BJ (cell line): ENCODE measurements around the gene MYL9. TPM values are rescaled to one million over a fixed set of nuclear protein-coding genes. Genes with fewer than 3 reads are reported as not detected.
A peak's percentile ranks its signal among the peaks of the same experiment; 100 is the strongest.

Experiments used
- CTCF ChIA-PET: fragments of 350-600 bp; formaldehyde crosslinking; extraction: SDS; loops from one replicate; lab custom pipeline; 2021; ENCODE audit warnings: antibody characterized with exemption, inconsistent platforms; lab: Yijun Ruan, JAX
- POLR2A ChIA-PET: fragments of 300-600 bp; sonication (Branson Sonifier 250); formaldehyde crosslinking; extraction: SDS; loops from one replicate; lab custom pipeline; 2021; ENCODE audit warnings: antibody characterized with exemption; lab: Charles Lee
- DNase-seq: peaks from one replicate; pipeline ENCODE4 v3.0.0-alpha.2; 2011; ENCODE audit warnings: low read depth
- H3K27me3 ChIP-seq: 2 replicates; pipeline ENCODE4 v1.6.0; 2011; ENCODE audit warnings: low read length; ENCODE audit not compliant: control insufficient read depth, insufficient read depth
- H3K36me3 ChIP-seq: 2 replicates; pipeline ENCODE4 v1.5.1; 2011; ENCODE audit warnings: low read length; ENCODE audit not compliant: control insufficient read depth, insufficient read depth
- H3K4me3 ChIP-seq: 2 replicates; pipeline ENCODE4 v1.5.1; 2011; ENCODE audit warnings: low read depth, mild to moderate bottlenecking, control low read depth, low read length
- polyA plus RNA-seq: library from polyadenylated mRNA; depleted of rRNA; stranded (reverse); fragments of >200 nt; gene quantifications from 2 replicates; pipeline ENCODE4 v1.2.3, GENCODE V29; 2011
- TF ChIP-seq, protein P1 (sequence below): IDR thresholded peaks from 2 replicates; pipeline ENCODE4 v1.5.1; 2011; ENCODE audit warnings: low read depth, mild to moderate bottlenecking, control low read depth, inconsistent platforms, low read length, moderate library complexity; ENCODE audit not compliant: insufficient read depth

MYL9 gene
- polyA plus RNA-seq, 1 experiment, result 673 TPM

DNA sequence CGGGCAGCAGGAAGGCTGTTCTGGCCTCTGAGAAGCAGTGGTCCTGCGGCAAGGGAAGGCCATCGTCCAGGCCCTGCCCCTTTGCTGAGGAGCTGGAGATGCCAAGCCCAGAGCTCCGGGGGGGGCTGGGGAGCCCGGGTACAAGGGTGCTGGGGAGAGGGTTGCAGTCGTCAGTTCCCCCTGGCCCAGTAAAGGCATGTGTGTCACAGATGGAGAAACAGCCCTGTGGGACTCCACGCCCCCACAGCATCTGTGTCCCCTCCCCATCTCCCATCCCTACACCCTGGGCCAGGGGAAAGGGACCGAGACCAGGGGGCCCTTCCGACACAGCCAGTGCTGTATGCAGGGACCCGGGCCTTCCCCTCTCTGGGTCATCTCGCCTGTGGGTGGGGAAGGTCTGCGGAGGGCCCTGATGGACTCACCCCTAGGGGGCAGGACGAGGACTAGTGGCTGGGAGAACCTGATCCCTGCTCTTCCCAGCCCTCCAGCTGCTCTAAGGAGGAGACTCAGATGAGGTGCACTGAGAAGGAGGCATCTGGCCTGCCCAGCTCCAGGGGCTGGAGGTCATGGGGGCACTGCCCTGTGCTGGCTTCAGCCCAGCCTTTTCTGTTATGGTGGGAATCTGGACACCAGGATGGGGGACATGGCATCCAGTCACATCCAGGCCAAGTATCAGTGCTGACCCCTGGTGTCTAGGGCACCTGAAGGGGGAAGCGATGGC, 609 bp downstream of the MYL9 start:
- peaks cover 16% of the 10 kb centered on the region for H3K36me3 ChIP-seq
- POLR2A ChIA-PET, result interaction anchor here (0.6 kb wide), 1 partner anchor 76 kb away, joined by 4 read pairs; no protein-coding TSS in a partner anchor
- CTCF ChIA-PET, result interaction anchor here (0.6 to 3.7 kb wide), 12 partner anchors 10 to 209 kb away, joined by 3 to 15 read pairs (median 4); partner anchors contain the start of gene RAB5IF
- H3K4me3 ChIP-seq, result peak overlapping the region; percentile 99
- no peak for DNase-seq
- TF ChIP-seq, protein P1, sequence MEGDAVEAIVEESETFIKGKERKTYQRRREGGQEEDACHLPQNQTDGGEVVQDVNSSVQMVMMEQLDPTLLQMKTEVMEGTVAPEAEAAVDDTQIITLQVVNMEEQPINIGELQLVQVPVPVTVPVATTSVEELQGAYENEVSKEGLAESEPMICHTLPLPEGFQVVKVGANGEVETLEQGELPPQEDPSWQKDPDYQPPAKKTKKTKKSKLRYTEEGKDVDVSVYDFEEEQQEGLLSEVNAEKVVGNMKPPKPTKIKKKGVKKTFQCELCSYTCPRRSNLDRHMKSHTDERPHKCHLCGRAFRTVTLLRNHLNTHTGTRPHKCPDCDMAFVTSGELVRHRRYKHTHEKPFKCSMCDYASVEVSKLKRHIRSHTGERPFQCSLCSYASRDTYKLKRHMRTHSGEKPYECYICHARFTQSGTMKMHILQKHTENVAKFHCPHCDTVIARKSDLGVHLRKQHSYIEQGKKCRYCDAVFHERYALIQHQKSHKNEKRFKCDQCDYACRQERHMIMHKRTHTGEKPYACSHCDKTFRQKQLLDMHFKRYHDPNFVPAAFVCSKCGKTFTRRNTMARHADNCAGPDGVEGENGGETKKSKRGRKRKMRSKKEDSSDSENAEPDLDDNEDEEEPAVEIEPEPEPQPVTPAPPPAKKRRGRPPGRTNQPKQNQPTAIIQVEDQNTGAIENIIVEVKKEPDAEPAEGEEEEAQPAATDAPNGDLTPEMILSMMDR, result peak; percentile 87
- no peaks in the 10 kb centered on the region for H3K27me3 ChIP-seq

DNA sequence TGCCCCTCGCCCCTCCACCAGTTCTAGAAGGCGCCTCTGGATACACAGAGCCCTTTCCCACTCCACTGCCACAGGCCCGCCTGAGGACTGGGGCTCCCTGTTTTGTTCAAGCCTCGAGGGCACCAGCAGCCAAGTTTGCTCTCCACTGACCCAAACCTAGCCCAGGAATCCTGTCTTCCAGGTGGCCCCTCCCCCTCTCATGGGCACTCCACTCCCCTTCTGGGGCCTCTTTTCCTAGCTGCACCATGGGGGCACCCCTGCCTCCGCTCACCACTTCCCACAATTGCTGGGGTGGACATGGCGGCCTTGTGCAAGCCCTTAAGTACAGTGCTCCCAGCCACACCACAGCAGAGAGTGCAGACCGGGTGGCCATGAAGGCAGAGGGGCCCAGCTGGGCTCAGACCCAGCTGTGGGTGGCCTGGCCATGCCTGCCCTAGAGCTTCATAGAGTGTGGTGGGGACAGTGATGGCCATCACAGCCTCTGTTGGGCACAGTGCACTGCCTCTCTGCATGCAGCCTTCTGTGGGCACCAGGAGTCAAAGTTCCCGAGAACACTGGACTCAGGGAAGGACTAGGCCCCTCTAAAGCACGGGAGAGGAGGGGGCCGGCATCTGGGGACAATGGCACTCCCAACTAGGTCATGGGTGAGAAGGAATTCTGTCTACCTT, 1.3 kb downstream of the MYL9 start:
- TF ChIP-seq, protein P1, result no peak
- ChIA-PET POLR2A (interaction anchor here (0.6 kb wide), 1 partner anchor 77 kb away, joined by 4 read pairs; no protein-coding TSS in a partner anchor), CTCF (interaction anchor here (0.6 to 3.7 kb wide), 8 partner anchors 9 to 340 kb away, joined by 3 to 15 read pairs (median 4); partner anchors contain the start of gene RAB5IF)
- H3K27me3 ChIP-seq, result no peaks in the 10 kb centered on the region
- no peak for DNase-seq
- peaks cover 22% of the 10 kb centered on the region for H3K36me3 ChIP-seq
- peak overlapping the region; percentile 99 for H3K4me3 ChIP-seq

GRCh38 chr20:36543184-36544133, 2.1 kb downstream of the MYL9 start:
- CTCF ChIA-PET, result interaction anchor here (1.1 to 3.7 kb wide), 6 partner anchors 8 to 341 kb away, joined by 3 to 15 read pairs (median 5); partner anchors contain the start of gene RAB5IF
- peaks cover 30% of the 10 kb centered on the region for H3K36me3 ChIP-seq
- no peaks in the 10 kb centered on the region for H3K27me3 ChIP-seq
- peak; percentile 26 for DNase-seq
- TF ChIP-seq, protein P1, result no peak
- H3K4me3 ChIP-seq, result peak overlapping the region; percentile 99
- POLR2A ChIA-PET, result no interaction called here

DNA sequence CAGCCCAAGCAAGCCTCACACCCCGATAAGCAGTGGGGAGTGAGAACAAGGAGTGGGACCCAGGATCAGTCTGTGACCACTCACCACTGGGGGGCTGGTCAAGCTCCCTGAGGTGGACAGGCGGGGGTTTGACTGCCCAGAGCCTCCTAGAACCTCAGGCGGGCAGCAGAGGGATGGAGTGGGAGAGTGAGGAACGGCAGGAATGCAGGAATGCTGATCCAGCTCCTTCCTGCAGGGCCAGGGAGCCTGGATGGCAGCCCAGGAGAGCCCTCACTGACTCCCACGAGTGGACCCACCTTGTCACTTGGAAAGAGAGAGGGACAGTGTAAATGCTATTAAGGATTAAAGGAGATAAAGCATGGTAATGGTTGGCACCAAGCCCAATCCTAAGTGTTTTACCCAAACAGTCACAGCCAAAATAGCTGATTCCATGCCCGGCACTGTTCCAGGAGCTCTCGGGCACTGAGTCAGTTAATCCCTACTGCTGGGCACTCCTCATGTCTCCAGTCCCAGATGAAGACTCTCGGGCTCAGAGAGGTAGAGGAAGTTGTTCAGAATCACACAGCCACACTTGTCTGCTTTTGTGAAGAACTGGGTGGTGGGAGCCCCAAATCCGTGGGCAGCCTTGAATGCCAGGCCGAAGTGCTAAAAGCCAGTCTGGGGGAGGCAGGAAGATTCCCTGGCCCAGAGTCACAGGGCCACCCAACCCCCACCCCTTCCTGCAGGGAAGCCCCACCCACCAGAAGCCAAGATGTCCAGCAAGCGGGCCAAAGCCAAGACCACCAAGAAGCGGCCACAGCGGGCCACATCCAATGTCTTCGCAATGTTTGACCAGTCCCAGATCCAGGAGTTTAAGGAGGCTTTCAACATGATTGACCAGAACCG, 3.1 kb downstream of the MYL9 start:
- POLR2A ChIA-PET, result interaction anchor here (0.6 kb wide), 1 partner anchor 9 kb away, joined by 3 read pairs; no protein-coding TSS in a partner anchor
- TF ChIP-seq, protein P1, result no peak
- H3K36me3 ChIP-seq, result peaks cover 38% of the 10 kb centered on the region

More for the DNA sequence above, 3.1 kb downstream of the MYL9 start:
- DNase-seq, result peak; percentile 22
- Histone ChIP-seq H3K27me3 (no peaks in the 10 kb centered on the region), H3K4me3 (peak overlapping the region; percentile 99)
- CTCF ChIA-PET, result interaction anchor here (1.1 to 3.7 kb wide), 3 partner anchors 9 to 95 kb away, joined by 3 to 15 read pairs (median 3); partner anchors contain the start of gene RAB5IF
